Cardiac fibroblast (primary cell): ENCODE results near the gene LSM12.
A peak's percentile ranks its signal among the peaks of the same experiment; 100 is the strongest.

Experiments used
- DNase-seq, 2 donors: peaks; one replicate each; pipeline versions ENCODE4 v3.0.0 to v3.0.0-alpha.2; 2010; ENCODE audit warnings: low read depth in 2 of 2
- H3K4me3 ChIP-seq, 2 donors: replicated peaks in 1 of 2; 1 replicate in 1 of 2; 2 replicates in 1 of 2; pipeline ENCODE4 v1.5.1; 2011; ENCODE audit warnings: low read depth in 2 of 2, low read length in 2 of 2, mild to moderate bottlenecking in 2 of 2, moderate library complexity in 1 of 2
- TF ChIP-seq, protein P1 (sequence below): IDR thresholded peaks from one replicate; pipeline ENCODE4 v1.5.1; 2011; ENCODE audit warnings: low read depth, mild to moderate bottlenecking, low read length, inconsistent platforms

Gene LSM12

DNA sequence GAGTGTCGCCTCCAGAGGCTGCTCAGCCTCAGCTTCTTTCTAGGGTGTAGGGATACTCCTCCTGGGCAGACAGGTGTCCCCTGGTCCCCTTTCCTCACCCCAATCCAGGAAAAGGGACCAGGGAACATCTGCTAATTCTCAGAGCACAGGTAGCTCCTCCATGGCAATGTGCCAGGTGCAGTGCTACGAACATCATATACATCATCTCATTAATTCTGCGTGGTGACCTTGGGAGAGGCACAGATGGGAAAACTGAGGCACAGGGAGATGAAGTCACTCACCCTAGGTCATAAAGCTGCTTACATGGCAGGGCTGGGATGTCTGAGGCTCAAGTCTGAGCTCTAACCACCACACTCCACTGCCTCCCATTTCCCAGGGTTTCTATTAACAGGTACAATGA is 45.3 kb upstream of the LSM12 start:
- TF ChIP-seq, protein P1, sequence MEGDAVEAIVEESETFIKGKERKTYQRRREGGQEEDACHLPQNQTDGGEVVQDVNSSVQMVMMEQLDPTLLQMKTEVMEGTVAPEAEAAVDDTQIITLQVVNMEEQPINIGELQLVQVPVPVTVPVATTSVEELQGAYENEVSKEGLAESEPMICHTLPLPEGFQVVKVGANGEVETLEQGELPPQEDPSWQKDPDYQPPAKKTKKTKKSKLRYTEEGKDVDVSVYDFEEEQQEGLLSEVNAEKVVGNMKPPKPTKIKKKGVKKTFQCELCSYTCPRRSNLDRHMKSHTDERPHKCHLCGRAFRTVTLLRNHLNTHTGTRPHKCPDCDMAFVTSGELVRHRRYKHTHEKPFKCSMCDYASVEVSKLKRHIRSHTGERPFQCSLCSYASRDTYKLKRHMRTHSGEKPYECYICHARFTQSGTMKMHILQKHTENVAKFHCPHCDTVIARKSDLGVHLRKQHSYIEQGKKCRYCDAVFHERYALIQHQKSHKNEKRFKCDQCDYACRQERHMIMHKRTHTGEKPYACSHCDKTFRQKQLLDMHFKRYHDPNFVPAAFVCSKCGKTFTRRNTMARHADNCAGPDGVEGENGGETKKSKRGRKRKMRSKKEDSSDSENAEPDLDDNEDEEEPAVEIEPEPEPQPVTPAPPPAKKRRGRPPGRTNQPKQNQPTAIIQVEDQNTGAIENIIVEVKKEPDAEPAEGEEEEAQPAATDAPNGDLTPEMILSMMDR, result no peak
- no peak overlapping the region for H3K4me3 ChIP-seq

DNA sequence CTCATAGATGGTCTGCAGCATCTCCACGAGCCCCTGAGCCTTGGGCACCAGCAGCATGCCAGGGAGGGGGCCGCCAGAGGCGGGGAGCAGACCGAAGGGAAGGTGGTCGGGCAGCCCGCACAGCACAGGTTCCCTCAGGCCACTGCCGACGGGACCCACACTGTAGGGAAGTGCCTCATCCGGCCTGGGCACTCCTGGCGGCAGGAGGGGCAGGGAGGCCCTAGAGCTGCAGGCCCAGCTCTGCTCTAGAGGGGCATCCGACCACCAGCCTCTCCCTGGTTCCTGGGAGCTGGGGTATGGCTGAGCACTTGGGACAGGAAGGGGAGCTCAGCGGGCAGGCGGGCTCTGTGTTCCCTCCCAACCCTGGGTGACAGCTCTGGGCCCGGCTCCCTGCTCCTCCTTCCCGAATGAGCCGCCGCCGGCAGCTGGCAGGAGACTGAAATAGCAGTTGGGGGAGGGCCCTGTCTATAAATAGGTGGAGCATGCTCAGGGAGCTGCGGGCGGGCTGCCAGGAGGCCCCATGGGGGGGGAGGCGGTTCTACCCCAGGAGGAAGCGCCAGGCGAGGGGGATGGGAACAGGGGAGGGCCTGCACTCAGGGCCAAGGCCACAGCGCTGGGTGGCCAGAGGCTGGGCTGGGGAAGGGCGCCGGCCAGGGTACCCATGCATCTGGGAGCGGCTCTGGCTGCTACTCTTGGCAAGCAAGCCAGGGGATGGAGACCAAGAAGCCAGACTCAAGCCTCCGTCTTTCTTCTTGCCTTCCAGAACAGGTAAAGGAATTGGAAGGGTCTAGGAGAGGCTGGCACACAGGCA is 44.6 kb upstream of the LSM12 start:
- TF ChIP-seq, protein P1, result peak; percentile 5
- peak overlapping the region; percentile 26 to 35 for H3K4me3 ChIP-seq

More for the DNA sequence above, 45.3 kb upstream of the LSM12 start:
- no peak for DNase-seq

GRCh38 chr17:44110011-44110686 is 43.7 kb upstream of the LSM12 start:
- DNase-seq, result no peak
- TF ChIP-seq, protein P1, result no peak
- H3K4me3 ChIP-seq, result peak overlapping the region in 1 of 2 donors; percentile 26

More for the DNA sequence above, 44.6 kb upstream of the LSM12 start:
- peak; percentile 90 to 97 for DNase-seq

DNA sequence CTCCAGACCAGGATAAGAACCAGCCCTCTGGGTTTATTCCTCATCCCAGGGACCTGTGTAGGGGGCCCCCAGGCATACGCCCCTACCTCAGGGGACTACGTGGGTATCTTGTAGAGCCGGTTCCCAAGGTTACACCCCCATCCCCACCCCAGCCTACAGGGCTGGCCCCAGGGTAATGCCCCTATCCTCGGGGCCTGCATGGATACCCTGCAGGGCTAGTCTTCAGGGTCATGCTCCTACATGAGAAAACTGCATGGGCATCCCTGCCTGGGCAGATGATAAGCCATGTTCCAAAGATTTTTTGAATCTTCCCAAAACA is 42.8 kb upstream of the LSM12 start:
- TF ChIP-seq, protein P1, result no peak
- no peak for DNase-seq
- H3K4me3 ChIP-seq, result no peak overlapping the region

DNA sequence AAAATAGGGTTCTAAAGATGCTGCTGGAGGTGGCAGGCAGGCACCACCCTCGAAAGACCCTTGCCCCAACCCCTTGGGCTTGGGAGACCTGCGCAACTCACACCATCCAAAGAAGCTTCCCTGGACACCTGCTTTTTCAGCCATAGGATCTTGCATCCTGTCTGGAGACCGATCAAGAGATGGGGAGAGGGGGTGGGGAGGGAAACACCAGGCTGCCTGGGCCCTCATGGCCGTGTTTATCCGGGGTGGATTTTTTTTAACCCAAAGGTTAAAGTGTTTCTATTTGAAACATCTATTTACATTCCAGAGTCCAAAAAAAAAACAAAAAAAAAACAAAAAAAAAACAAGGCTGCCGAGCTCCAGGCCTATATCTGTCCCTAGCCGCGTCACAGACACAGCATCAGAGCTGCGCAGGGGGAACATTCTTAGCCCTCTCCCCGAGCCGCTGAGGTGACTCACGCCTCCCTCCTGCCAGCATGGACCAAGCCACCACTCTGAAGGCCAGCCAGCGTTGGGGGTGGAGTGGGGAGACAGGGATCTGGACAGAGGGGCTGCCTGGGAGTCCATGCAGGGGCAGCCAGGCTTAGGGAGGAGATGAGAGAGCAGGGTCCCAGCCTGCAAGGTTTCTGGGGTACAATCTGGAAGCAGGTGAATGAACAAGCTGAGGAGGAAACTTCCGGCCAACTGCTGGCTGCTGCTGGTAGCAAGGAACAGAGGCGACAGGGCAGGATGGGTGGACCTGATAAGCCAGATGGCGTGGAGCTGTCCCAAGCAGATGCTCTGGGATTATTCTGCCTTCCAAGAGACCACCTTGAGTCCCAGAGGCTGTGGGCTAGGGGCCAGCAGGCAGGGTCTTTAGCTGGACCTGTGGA is 42.2 kb upstream of the LSM12 start:
- peak; percentile 95 to 96 for DNase-seq
- TF ChIP-seq, protein P1, result no peak
- H3K4me3 ChIP-seq, result no peak overlapping the region

DNA sequence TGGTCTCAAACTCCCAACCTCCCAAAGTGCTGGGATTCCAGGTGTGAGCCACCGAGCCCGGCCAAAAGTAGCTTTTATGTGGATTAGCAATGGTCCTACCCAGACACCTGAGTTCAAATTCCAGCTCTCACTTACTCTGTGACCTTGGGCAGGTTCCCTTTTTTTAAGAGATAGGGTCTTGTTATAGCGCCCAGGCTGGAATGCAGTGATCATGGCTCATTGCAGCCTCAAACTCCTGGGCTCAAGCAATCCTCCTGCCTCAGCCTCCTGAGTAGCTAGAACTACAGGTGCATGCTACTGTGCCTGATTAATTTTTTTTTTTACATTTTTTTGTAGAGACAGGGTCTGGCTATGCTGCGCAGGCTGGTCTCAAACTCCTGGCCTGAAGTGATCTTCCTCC is 40.3 kb upstream of the LSM12 start:
- no peak for DNase-seq
- TF ChIP-seq, protein P1, result no peak
- no peak overlapping the region for H3K4me3 ChIP-seq
